ENCODE measurements around the gene GALNT9.
"Not testable (repeated sequence)": the region's sequence is repeated elsewhere in the genome, so short reads cannot be mapped to it uniquely, and the experiment has no call there.

Gene GALNT9

DNA sequence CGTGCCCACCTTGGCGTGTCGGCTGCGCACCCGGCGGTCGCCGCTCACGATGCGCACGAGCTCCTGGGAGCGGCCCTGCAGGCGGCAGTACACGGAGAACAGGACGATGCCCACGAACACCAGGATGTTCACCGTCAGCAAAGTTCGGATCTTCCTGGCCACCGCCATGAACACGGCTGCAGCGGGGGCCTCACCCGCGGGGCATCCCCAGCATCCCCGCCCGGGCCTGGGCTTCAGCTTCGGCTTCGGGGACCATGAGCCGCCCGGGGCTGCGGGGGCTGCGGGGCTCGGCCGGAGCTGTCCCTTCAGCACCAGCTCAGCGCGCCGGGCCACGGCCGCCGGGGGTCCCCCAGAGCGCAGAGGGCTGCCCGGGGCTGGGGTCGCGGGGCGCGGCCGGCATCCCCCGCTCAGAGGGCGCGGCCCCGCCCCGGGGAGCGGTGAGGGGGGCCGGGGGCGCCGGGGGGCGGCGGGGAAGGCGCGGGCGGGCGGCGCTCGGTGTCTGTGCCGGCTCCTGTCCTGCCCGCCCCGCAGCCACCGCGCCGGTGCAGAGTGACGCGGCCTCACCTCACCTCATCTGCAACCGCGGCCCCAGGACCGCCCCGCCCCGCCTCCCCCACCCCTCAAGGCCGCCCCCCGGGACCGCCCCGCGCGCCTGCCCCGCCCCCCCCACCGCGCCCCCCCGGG is at the start of gene GALNT9:
GALNT9 (minus strand) TSS at position 554 of the 684 bp plus-strand sequence; CDS start at position 168, 386 bp downstream.
- DNase-seq (ENCODE audit: low read depth, low spot score): peak; percentile 54

DNA sequence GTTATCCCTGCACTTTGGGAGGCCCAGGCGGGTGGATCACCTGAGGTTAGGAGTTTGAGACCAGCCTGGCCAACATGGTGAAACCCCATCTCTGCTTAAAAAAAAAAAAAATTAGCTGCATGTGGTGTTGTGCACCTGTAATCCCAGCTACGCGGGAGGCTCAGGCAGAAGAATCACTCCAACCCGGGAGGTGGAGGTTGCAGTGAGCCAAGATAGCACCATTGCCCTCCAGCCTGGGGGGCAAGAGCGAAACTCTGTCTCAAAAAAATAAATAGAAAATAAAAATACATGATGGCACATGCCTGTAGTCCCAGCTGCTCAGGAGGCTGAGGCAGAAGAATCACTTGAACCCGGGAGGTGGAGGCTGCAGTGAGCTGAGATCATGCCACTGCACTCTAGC is 49.7 kb upstream of the GALNT9 start:
- not testable (repeated sequence) for DNase-seq (ENCODE audit: low read depth, low spot score)

DNA sequence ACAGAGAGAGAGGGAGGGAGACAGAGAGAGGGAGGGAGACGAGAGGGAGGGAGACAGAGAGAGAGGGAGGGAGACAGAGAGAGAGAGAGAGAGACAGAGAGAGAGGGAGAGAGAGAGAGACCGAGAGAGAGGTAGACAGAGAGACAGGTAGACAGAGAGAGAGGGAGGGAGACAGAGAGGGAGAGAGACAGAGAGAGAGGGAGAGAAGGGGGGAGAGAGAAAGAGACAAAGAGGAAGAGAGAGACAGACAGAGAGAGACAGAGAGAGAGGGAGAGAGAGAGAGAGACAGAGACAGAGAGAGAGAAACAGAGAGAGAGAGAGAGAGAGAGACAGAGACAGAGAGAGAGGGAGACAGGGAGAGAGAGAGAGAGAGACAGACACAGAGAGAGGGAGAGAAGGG is 47.8 kb upstream of the GALNT9 start:
- no peak for DNase-seq (ENCODE audit: low read depth, low spot score)

DNA sequence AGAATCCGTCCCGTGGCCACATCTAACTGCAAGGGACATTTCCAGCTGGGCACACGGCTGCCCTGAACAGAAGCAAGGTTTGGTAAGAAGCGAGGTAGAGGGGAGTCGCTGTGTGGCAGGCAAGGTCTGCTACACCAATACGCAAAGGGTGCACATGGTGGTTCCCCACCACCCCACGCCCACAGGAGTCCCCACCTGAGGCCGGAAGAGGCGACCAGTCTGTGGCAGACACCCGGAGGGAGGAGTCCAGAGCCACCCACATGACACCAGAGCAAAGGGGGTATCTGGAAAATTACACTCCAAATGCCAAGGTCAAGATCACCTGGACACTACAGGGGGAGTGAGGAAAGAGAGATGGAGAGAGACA is 47.1 kb upstream of the GALNT9 start:
- no peak for DNase-seq (ENCODE audit: low read depth, low spot score)

DNA sequence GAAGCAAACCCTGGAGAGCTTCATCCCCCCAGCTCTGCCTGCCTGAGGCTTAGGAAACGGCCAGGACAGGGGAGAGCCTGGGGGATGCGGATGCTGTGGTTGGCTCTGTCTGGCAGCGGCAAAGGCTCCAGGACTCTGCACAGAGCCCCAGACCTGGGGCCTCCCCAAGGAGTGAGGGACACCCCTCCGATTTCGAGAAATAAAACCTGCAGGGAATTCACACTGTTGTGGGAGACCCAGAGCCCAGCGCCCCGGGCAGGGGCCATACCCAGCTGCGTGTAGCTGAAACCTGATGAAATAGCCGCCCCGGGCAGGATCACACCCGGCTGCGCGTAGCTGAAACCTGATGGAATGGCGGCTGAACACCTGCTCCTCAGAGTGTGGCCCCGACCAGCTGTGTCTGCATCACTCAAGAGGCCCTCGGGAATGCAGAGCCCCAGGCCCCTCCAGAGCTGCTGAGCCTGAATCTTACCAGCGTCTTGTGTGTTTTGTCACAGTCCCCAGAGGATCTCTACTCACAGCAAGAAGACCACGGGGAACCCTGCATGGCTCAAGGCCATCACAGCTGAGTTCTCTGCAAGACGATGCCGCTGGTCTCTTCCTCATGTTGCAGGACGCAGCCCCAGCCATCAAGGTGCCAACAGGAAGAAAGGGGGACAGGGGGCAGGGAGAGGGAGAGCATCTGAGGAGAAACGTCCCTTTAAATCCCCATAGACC is 46.5 kb upstream of the GALNT9 start:
- no peak for DNase-seq (ENCODE audit: low read depth, low spot score)

DNA sequence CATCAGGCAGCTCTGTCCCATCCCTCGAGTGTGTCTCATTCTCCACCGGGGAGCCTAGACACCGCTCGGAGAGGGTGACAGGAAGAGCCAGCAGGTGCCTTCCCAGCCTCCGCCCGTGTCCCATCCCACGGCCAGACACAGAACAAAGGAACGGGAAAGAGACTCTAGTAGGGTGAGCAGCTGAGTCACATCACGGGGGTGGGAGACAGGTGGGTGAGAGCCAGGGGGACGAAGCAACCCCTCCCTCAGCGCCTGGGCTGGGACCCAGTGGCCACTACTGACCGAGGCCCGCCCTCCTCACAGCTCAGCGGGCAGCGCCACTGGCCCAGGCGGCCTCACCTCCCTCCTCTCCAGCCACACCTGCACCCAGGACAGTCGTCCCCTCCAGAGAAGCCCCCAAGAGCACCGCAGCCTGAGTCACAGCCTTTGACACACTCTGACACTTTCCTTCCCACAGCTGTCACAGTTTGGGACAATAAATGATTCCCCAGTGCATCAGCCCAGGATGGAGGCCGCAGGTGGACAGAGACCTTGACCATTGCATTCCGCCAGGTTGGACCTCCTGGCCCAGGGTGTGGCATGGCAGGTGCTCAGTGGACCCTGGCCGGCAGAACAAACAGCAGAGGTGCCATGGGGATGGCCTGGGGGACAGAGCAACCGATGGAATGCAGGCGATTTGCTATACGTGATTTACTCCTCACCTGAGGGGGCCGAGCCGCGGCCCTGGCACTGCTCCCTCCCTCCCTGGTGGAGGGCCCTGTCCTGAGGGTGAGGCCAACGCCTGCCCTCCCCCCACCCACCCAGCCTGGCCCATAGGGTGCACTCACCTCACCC is 45.4 kb upstream of the GALNT9 start:
- DNase-seq (ENCODE audit: low read depth, low spot score): no peak

DNA sequence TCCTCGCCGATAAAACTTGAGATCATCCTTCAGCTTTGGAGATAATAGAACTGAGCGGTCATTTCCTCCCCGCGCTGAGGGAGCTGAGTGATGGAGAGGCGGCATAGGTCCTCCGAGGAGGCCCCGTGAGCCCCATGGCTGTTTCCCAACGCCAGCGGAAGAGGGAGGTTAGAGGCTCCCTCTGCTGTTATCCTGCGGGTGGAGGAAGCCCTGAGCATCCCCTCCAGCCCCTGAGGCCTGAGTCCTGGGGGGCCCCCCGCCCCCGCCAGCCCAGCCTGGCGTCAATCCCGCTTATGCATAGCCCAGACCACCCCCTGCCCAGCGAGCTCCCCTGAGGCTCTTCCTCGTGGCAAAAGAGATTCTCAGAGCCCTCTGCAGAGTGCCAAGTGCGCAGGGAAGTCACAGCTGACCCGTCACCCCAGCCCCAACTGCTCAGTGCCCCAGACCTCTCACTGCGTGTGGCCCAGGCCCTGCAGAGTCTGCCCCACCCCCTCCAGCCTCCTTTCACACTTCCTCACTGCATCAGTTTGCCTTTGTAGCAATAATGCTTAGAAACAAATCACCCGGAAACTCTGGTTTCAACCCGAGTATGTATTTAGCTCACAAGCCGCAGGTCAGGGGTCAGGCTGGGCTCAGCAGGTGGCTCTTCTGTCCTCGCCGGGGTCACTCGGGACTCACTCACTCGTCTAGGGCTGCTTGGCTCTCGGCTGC is 44.7 kb upstream of the GALNT9 start:
- no peak for DNase-seq (ENCODE audit: low read depth, low spot score)

DNA sequence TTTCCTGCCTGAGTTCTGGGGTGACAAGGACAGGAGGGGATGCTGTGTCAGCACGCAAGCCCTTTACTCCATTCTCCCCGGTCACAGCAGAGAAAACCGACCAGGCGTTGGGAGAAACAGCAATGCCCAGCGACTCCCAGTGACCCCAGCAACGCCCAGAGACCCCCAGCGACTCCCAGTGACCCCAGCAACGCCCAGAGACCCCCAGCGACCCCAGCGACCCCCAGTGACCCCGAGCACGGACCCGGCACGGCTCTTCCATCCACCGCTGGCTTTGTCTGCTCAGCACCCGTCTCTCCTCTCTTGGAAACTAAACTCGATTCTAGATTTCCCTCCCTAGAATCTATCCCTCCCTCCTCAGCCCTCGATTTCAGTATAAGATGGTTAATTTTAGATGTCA is 38.5 kb upstream of the GALNT9 start:
- DNase-seq (ENCODE audit: low read depth, low spot score): no peak

DNA sequence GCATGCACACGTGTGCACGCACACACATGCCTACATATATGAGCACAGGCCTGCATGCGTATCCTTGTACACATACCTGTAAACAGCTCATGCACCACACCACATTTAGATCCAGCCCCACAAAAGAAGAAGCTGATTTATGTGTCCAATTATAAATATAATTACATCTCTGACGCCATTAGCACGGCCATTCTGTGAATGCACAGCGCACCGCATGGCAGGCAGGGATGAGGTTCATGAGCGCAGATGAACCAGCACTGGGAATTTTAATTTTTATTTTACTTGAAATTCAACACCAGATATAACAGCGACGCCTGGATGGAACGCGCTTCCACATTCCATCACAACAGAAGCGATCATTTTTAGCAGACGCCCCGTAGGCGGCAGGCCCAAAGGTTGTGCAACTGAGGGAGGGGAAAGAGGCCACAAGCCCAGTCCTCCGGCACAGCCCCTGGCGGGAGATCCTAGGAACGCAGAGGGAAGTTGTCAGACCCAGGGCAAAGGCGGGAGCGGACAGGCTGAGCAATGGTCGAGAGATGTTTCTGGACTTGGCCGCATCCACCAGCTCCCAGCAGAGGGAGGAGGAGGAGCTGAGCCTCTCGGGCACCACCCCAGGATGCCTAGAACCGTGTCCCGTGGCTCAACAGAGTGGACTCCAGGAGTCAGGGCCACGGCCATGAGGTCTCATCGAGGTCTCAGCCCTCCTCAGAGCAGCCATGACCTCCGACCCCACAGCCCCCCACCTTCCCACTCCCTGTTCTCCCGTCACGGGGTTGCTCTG is 37.9 kb upstream of the GALNT9 start:
- no peak for DNase-seq (ENCODE audit: low read depth, low spot score)

DNA sequence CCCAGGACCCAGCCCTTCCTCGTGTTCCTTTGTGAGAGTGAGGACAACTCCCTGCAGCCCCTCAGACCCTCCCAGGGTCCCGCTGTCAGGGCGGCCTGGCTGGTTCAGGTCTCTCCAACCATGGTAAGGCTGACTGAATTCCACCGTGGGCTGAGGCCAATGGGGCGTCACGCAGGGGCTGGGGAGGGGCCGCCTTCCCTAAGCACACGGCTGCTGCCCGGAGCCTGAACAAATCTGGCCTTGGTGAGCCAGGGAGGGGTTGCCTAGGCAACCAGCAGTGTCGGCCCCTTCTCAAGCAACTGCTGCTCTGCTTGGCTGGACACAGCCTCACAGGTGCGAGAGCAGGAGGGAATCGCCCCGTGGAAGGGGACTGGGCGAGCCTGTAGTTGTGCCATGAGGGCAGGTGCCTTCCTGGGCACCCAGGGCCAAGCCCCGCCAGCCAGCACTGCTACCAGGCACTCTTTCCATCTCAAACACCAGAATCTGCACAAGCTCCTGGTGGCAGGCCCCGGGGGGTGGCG is 37.0 kb upstream of the GALNT9 start:
- no peak for DNase-seq (ENCODE audit: low read depth, low spot score)

DNA sequence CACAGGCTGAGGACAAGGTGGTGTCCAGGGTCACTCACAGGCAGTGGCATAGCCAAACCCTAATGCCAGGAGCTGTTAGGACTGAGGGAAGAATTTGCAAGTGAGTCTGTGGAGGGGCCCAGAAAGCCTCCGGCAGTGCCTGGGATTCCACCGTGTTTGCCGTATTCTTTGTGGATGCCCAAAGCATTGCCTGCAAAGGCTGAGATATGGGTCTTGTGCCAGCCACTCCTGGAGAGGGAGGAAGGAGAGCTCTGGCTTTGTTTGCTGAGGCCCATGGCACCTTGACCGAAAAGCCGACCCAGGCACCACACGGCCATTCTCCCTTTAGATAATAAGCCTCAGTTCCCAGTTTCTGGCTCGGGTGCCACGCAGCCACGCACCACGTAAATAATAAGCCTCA is 35.8 kb upstream of the GALNT9 start:
- no peak for DNase-seq (ENCODE audit: low read depth, low spot score)

DNA sequence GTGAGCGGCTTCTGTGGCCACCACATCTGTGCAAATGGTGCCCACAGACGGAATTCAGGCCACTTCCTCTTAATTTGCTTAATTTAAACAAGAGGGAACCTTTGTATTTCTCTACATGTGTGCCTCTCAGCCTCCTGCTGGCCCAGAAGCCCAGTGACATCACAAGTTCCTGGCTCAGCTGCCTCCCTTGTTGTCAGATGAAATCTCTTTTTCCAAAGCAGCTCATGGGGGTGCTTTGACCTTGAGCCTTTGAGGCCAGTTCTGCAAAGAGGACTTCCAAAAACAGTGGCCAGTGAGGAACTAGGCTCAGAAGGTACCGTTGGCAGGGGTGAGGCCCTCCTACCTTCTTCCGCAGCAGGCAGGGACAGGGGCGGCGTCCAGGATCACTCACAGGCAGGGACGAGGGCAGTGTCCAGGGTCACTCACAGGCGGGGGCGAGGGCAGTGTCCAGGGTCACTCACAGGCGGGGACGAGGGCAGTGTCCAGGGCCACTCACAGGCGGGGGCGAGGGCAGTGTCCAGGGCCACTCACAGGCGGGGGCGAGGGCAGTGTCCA is 35.0 kb upstream of the GALNT9 start:
- no peak for DNase-seq (ENCODE audit: low read depth, low spot score)

DNA sequence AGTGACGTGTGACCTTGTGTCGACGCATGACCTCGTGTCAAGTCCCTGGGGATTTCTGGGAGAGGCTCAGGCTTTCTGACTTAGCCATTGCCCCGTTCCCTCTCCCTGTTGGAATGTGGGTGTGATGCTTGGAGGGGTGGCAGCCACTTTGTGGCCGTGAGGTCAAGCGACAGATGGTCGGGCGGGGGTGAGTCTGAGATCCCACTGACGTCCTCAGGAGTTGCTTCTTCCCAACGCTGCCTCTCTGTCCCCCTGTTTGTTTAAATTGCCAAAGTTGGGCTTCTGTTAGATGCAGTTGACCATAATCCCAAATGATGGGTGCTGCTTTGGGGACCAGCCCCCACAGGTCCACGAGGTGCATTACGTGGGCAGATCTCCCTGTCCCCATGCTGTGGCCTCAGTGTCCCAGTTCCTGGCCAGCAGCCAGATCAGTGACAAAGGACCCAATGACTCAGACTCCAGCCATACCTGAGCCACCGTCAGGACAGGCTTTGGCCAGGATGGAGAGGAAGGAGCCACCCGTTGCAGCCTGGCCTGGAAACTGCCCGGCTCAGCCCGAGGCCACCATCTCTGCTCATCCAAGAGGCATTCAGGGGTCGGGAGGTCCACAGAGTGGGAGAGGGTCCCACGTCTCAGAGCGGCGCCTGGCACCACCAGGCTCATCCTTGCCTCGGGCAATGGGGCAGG is 34.4 kb upstream of the GALNT9 start:
- DNase-seq (ENCODE audit: low read depth, low spot score): no peak

DNA sequence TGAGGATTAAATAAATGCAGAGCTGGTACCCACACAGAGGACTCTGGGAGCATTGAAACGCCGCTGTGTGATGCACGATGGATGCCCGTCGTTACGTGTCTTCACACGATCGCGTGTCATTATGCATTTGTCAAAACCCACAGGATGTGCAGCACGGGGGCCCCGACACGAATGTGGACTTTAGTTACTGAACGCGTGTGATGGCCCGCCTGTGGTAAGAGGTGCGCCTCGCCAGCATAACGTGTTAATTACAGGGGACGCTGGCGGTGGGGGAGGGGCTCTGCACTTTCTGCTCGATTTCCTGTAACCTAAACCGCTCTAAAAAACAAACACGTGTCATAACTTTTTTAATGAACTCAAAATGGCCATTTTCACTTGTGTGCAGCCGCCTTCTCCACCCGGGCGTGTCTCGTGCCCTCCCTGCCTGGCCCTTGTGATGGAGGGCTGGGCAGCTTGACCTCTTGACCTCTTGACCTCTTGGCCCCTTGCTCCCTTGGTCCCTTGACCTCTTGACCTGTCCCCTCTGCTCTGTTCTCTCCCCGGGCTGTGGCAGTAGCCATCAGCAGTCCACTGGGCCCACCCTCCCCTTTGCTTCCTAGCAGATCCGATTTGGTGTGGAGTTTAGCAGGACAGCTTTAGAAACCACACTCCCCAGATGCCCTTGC is 33.7 kb upstream of the GALNT9 start:
- no peak for DNase-seq (ENCODE audit: low read depth, low spot score)

DNA sequence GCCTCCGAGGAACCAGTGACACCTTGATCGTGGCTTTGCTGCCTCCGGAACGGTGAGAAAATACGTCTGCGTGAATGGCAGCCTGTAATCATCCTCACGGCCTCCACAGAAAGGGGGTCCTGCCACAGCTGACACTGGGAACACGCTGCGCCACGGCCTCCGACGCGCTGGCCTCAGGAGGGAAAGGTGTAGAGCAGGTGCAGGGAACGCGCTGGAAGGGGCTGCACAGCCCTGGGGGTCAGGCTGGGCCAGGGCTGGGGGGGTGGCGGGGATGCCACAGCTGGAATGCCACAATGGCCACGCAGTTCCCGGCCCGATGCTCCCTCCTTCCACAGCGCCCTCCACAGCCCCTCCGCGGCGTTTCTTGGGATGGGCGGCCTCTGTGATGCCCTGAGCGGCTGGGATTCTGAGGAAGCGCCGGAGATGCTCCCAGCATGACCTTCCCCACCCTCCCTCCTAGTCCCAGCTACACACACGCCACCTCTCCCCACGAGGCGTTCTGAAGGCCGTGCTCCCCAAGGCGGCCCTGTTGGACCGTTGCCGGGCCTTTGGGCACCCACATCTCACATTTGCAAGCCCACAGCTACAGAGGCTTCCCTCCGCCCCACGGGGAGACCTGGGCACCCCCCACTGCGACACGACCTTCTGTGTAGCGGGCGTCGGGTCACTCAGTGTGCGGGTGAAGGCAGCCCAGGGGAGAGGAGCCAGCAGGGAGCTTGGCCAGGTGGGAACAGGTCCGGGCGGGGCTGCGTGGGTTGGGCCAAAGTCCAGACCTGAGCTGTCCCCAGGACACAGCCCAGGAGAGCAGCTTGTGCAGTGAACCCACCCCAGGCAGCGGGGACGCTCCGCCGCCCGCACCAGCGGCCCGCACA is 31.8 kb upstream of the GALNT9 start:
- DNase-seq (ENCODE audit: low read depth, low spot score): no peak

DNA sequence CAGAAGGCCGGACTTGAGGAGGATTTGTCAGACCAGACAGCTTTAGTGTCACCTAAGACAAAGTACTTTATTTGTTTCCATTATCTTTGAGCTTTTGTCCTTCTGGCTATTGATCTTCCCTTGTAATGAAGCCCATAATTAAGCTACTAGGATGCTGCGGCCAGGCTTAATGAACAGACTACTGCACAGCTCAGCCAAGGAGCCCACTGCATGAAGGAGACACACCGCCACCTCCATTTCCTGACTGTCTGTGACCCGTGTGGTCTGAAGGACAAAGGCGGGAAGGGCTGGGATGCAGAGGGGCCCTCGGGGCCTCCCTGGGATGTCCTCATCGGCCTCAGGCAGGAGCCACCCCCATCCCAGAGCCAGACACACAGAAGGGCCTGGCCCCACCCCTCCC is 31.0 kb upstream of the GALNT9 start:
- no peak for DNase-seq (ENCODE audit: low read depth, low spot score)

DNA sequence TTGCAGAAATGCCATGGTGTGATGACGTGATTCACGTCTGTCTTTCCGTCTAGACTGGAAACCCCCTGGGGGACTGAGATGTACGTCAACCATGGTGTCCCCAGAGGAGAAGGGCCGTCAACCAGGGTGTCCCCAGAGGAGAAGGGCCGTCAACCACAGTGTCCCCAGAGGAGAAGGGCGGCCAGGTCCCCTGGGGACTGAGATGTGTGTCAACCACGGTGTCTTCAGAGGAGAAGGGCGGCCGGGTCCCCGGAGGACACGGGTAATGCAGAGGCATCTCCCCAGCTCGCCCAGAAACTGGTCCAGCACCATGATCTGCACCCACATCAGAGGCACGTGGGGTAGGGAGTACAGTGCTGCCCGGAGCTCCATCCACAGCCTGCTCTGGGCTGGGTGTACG is 30.6 kb upstream of the GALNT9 start:
- DNase-seq (ENCODE audit: low read depth, low spot score): no peak

DNA sequence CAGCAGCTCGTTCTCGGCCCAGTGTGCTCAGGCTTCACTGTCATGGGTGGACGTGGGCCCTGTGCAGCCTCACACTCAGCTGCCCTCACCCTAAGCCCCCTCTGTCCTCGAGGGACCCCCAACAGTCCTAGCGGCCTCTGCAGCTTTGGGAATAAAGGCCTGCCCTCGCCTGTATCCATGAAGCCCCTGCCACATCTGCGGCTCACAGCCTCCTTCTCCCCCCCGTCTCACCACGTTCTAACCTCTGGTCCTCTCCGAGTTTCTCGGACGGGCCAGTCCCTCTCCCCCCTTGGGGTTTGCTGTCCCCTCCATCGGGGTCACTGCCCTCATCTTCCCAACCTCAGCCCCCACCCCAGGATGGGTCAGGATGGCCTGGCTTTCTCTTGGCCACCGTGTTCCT is 30.2 kb upstream of the GALNT9 start:
- DNase-seq (ENCODE audit: low read depth, low spot score): no peak
